DMS153 treated with DMSO at 0.1 percent for 48 hours (cell line): ENCODE measurements around the gene SERPINE1.

ENCODE experiments used
- DNase-seq: peaks from one replicate; lab custom pipeline; 2025; ENCODE audit not compliant: unreplicated experiment; lab: John Stamatoyannopoulos, UW

Gene SERPINE1

DNA sequence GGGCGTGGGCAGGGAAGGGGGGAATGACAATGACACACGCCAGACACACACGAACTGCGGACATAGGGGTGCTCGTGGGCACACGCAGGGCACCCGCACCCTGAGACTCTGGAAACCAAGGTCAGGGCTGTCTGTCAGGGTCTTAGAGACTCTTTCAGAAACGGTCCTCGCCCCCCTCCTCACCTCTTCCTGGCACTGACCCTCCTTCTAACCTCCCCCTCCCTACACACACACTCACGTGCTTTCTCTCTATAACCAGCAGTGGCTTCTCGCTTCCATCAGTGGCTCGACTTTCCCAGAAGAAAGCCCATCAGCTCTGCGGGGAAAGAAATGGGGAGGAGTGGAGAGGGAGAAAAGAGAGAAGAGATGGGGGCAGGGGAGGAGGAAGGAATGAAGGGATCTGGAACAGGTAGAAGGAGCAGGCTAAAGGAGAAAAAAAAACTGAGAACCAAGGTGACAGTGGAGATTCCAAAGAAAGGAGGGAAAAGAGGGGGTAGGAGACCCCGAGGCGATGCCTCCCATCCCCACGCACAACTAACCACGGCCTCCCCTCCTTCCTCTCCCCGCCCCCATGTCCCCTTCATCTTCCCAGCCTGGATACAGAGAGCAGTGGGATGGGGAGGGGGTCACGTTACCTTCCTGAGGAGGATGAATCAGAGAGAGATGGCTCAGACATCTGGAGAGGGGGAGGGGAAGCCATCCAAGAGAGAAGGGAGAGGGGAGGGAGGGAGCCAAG is 40.2 kb downstream of the SERPINE1 start:
- no peak for DNase-seq

DNA sequence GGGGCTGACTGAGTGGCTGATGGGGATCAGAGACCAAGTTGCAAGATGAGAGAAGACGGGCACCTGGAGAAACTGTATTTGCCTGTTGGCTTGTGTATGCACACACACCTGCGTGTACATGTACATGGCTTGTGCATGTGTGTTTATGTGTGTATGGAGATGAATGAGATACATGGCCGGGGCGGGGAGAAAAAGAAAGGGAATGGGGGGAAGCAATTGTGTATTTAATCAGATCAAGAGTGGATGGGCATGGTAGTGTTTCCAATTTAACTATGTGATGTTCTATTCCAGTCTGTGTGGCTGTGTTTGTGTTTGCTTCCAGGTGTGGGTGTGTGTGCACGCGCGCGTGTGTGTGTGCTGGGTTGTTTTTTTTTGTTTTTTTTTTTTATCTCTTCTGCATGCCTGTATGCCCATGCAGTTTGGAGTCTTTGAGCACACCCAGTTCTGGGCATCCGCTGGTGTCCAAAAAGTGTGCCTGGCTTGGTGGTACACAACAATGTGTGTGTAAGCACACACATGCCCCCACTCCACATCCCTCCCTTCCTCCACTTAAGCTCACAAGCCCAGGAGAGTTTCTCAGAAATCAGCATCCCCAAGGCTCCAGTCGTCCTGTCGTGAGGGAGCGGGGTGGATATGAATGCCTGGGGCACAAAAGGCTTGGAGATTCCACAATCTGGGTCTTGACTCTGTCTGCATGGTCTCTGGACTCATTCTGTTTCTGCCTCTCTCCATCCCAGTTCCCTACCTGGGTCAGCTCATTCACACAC is 40.9 kb downstream of the SERPINE1 start:
- no peak for DNase-seq

DNA sequence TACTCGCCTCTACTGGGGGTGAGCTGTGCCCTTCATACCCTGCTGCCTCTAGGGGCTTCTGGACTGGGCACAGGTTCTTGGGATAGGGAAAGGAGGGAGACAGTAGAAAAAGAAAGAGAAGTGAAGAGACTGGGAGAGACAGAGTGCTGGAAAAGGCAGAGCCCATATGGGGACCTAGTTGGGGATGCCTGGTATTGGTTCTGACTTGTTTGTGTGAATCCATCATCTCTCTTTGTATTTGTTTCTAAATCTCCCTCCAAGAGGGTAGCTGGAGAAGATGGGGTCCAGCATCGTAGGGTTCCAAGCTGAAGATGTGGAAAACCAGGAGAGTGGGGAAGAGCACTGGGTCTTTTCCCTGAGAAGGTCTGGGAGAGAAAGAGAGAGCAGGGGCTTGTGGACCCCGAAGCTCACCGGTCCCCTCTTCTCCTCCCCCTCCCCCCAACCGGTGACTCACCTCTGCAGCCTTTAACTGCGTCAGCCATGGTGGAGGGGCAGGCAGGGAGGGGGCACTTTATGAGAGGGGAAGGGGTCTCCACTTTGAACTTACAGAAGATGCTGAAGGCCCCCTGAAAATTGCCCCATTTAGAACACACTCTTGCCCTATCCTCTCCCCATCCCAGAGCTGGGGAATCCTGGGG is 41.6 kb downstream of the SERPINE1 start:
- DNase-seq: no peak

DNA sequence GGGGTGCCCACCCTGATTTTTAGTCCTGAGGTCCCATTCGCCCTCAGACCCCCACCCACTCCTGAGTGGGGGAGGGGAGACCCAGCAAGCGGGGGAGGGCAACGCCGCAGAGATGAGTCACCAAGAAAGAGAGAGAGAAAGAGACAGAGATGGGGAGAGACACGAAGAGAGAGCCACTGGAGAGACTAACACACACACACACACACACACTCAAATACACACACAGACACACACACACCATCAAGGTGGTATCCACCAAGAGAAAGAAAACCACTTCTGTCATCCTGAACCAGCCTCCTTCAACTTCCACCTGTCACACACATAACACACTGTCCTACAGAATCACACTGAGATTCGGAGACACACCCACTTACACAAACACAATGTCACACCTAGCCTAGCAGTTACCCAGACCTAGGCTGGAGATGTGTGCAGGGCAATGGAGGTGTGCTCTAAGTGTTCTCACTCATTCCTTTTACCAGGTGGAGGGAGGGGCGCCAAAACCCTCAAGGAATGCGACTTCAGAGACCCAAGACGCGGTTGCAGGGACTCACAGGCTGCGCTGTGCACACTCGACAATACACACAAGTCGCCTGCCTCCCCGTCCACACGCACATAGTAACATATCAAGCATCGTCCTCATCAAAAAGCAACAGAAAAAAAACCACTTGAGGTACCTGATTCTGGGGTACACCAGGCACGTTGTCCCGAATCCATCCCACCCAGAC is 42.4 kb downstream of the SERPINE1 start:
- no peak for DNase-seq

DNA sequence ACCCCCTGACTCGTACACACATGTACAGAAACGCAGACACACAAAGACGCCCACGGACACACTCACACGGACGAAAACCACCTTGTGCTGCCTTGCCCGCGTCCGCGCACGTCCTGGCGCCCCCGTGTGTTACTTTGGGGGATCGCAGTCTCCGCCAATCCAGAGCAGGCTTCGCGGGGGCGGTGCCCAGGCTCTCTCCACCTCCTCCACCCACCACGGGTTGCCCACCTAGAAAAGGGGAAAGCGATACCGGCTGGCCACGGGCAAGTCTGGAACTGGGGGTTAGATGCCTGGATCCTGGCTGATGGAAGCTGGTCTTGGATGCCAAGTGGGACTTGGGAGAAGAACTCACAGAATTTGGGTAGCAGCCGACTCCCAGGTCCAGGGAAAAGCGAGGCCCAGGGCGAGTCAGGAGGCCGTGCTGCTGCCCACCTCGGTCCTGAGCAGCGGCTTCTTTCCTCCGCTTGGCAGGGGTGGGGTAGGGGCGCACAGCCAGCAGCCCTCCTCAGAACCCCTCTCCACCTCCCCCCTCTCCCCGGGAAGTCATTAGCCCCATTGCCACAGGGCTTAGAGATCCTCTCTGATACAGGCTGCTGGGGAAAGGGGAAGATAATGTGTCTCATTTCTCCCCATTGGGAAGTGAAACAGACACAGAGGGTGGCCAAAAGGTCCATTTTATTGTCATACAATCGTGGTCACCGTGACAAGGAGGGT is 43.1 kb downstream of the SERPINE1 start:
- DNase-seq: peak; percentile 55

DNA sequence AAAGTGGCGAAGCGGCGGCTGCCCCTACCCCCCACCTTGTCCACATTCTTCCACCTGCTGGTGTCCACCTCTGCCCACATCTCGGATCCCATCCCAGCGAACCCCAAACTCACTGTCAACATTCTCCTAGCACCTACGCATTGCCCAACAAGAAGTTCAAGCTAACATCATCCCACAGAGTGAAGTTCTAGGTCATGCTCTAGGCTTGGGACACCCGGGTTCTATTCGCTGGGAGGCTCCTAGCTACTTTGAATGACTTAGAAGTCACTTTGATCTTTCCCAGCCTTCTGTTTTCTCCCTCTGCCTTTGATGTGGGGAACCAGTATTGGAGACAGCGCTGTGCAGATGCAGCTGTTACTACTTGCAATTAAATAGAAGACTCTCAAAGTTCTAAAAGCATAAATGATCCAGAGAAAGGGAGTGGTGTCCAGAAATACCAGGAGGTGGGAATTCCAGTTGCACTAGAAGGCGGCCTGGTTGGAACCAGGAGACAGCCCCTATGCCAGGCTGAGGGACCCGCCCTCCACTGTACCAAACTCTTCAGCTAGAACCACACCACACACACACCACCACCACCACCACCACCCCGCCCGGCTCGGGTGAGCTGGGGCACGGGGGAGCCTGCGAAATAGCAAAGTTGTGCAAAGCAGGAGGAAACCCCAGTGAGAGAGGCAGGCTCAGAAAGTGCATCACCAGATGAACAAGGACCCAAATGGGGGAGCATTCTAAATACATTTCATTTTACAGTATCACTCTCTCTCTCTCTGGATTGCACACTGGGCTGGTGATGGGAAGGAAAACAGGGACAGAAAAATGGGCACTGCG is 43.9 kb downstream of the SERPINE1 start:
- no peak for DNase-seq

DNA sequence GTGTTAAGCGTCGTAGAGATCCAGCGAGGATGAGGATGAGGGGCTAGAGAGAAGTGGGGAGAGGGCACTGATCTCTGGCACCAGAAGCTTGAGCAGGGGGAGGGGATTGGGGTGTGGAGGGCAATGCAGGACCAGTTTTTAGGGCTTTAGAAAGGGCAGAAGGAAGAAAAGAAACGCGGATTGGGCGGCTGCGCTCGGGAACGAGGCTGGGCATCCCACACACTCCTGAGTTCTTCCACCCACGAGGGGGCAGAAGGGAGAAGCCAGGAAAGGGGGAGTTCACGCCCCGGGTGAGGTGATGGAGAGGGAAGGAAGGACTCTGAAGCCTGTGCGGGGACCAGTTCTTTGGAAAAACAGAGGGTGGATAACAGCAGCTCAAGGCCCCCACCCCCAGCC is 44.5 kb downstream of the SERPINE1 start:
- DNase-seq: no peak

DNA sequence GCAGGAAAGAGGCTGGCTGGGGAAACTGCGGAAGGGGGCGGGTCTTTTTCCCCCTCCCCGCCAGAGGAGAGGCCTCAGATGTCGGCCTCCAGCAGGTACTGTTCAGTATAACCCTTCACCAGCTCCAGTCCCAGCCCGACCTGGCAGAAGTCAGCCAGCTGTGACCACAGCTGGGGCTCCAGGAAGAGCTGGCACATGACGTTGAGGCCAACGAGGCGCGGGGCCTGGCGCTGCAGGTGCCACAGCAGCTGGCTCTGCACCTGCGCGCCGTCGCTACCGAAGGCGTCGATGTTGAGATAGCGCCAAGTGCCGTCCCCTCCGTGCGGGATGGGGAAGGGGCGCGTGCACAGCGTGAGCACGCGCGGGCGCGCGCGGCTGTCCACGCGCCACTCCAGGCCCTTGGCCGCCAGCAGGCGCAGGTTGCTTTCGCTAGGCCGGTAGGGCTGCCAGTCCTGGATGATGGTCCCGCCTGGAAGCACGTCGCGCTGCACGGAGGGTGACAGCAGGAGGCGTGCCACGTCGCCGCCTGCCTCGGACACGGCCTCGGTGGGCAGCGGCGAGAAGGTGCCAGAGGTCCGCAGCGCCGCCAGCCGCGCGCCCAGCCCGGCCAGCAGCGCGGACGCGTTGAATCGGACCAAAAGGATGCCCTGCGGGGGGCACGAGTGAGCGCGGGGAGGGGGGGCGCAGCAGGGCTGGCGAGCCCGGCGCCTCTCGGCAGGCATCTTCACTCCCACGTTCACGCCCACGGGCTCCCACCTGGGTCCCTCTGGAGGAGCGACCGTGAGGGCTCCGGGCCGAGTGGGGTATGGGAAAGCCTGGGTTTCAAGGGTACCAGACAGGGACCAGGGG is 45.3 kb downstream of the SERPINE1 start:
- DNase-seq: no peak

DNA sequence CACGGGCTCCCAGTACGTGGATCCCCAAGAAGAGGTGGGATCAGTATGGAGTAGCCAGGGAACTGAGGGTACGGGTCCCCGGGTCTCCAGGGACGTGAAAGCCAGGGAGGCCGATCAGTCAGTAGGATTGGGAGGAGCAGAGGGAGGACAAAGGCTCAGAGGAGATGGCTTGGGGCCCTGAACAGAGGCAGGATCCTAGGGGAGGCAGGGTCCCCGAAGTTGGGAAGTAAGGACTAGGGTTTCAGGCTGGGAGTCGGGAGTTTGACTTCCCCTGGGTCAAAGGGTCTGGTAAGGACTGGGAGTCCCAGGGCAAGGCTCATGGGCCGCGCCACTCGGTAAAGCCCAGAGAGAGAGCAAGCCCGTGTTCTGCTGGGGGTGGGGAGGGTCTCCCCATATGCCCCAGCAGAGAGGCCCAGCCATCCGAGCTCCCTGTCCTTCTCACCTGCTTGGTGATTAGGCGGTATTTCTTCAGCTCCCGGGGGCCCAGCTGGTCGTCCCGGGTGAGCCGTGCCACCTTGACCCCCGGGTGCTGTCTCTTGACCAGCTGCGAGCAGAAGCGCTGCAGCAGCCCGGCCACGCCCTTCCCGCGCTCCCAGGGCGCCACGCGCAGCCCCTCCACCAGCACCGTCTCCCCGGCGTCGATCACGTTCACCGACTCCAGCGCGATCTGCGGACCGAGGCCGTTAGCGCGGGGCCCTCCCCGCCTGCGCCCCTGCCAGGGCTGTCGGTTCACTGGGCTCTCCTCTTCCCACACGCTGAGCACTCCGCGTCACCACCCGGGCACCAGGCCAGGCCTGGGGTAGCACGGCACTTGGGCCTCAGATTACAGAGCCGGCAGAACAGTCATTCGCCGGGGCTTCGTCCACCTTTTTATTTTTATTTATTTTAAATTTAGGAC is 46.2 kb downstream of the SERPINE1 start:
- DNase-seq: peak; percentile 46

DNA sequence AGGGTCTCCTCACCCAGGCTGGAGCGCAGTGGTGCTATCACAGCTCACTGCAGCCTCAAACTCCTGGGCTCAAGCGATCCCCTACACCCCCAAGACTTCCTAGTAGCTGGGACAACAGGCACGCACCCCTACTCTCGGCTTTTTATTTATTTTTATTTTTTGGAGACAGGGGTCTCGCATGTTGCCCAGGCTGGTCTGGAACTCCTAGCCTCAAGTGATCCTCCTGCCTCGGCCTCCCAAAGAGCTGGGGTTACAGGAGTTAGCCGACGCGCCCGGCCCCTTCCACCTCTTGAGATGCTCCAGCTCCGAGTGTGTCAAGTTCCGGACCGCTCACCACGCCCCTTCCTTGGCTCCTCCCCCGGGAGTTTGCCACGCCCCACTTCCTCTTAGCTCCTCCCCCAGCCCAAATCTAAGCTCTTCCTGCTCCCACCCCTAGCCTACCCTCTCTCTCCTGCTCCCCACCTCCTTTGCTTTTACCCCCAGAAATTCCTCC is 46.9 kb downstream of the SERPINE1 start:
- DNase-seq: no peak

DNA sequence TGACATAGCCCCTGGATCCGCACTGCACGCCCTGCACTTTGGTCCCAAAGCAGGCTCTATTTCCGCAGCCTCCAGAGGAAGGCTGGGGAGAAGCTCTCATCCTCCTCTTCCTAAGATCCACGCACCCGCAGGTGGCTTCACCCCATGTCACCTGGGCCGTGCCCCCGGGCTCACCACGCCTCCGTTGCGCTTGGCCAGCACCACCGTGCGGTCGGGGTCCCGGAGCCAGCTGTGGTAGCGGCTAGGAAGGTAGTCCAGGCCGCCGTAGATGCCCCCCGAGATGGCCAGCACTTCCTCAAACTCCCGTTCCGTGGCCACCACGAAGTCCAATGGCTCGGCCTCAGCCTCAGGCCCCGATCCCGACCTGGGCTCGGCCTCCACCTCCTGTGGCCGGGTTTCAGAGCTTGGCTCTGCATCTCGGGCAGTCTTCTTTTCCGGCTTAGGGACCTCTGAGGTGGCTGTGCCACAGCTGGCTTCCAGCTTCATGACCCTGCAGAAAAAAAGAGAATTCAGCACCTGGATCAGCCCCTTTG is 47.5 kb downstream of the SERPINE1 start:
- no peak for DNase-seq

DNA sequence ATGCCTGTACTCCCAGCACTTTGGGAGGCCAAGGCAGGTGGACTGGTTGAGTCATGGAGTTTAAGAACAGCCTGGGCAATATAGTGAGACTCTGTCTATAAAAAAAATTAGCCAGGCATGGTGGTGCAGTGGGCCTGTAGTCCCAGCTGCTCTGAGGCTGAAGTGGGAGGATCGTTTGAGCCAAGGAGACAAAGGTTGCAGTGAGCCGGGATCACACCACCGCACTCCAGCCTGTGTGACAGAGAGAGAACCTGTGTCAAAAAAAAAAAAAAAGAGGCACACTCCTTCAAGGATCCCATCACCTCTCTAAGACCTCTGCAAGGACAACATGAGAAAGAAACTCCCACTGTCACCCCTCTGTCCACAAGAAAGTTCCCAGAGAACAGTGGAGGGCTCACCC is 48.8 kb downstream of the SERPINE1 start:
- no peak for DNase-seq

DNA sequence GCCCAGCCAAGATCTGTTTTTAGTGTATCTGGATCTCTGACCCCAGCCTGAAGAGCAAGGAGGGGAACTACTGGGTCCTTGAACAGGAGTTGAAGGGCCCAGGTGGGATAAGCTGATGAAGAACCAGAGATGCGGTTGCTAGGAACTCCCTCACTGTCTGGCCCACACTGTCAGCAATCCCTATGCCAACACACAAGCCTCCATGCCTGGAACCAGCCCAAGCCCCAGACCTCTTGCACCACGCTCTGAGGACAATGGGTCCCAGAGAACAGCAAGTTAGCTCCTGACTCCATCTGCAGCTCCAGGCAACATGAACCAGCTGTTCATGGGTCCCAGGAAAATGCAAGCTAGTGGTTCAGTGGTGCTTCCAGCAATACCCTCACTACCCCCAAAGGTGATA is 50.7 kb downstream of the SERPINE1 start:
- no peak for DNase-seq

DNA sequence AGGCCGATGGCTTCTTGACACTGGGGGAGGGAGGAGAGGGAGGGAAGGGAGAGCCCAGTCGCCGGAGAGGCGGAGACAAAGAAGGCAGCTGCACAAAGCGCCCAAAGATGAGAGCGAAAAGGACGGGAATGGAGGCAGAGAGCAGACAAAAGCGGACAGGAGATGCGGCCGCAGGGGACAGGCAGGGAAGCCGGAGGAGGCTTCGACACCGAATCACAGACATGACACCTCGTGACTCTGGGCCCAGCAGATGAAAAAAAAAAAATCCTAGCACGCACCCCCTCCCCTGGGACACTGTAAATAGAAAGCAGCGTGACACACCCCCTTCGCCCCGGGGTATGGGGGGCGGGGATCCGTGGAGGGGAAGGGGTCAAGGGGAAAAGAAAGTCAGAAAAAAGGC is 52.2 kb downstream of the SERPINE1 start:
- DNase-seq: peak; percentile 15

DNA sequence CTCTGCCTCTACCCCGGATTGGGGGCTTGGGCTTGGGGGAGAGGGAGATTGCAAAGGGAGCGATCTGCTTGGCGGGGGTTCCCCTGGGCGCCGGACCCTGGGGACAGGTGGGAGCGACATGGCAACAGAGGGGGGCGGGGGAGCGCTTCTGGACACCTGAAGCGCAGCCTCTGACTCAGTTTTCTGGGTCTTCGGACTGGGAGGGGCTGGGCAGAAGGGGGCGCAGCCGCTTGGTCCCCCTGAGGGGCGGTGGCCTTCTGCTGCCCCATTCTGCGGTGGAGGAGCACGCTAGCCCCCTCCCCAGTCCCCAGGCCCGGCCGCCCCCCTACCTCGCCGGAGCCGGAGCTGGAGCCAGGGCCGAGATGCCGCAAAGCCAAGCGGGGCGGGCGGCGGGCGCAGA is 52.8 kb downstream of the SERPINE1 start:
- no peak for DNase-seq

DNA sequence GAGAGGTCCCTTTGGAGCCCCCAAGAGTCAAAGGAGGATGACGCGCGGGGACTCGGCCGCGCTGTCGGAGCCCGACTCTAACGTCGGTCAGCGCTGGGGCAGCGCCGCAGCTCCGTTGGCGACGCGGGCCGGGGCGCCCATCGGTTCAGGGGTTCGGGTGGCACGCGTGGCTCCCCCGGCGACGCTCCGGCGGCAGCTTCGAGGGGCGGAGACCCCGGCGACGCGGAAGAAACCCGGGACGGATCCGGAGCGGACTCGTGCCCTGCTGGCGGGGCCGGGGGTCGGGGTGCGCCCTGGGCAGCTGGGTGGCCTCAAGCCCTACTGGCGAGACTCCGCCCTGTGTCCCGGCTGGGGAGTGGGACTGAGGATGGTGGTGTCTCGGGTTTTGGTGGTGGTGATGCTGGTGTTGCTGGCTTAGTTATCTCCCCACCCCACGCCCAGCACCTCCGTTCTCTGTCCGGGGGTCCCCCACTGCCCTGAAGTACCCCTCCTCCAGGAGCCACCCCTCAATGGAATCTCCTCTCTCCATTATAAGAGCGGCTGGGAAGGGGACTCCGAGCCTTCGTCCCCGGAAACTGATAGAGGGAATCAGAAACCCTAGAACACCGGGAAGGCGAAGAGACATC is 53.3 kb downstream of the SERPINE1 start, which contains the start of gene NAT16:
TSS of gene NAT16 (minus strand) at position 164 of the 626 bp plus-strand sequence. CDS start 5,486 bp downstream, outside the sequence.
- no peak for DNase-seq

DNA sequence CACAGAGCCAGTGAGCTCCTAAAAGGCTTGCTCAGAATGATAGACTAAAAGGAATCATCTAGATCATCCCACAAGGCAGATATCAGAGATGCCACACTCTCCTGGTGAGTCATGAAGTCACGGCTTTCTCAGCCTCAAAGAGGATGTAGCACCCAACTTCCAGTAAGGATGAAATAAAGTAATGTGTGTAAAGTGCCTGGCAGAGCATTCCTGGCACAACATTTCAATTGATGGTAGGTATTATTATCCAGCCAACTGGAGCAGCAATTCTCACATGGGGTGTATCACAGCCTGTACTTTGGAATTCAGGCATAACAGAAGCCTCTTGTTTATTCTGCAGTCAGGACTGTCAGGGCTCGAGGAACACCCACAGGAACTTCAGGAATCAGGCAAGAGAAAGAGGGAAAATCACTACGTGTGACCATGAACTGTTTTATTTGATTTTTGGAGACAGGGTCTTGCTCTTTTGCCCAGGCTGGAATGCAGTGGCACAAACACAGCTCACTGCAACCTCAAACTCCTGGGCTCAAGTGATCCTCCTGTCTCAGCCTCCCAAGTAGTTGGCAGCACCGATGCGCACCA is 58.4 kb downstream of the SERPINE1 start:
- DNase-seq: no peak
